ENCODE measurements around the gene MED12L. TPM values are rescaled to one million over a fixed set of nuclear protein-coding genes. Genes with fewer than 3 reads are reported as not detected.

Gene MED12L
- total RNA-seq, 1 experiment from 2014 or later, result 6.4 TPM

DNA sequence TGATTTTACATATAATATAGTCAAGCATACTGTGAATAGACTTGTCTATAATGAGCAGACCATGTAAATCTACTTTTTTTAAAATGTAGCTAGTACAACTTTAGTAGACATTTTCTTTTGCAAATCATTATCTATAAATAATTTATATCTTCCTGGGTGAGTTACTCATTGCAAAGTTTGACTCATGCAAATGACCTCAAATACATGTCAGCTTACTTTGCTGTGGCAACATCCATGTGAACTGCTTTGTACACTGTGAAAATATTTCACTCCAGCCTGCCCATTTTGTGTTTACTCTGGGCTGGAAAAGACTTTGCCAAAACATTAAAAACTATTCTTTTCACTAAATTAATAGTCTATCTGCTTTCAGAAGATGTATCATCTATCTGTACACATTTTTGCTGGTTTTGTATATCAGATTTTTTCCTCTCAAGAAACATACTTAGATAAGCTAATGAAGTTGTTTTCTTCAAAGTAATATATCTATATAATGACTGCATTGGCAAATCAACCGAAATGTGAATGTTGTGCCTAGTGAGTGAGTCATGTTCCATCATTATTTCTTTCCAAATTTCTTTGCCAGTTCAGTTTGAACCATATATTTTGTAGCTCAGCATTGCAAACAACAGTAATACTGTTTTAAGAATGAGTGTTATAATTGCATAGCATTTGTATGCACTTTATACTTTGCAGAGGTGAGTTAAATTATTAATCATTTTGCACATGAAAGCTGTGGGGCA lies 348.9 kb downstream of the MED12L start:
- no peak overlapping the region for H3K27ac ChIP-seq (ENCODE audit: low read depth, low read length)
- H3K9me2 ChIP-seq (ENCODE audit: insufficient read depth), result no peaks in the 10 kb centered on the region
- RAD21 ChIA-PET (ENCODE audit: low non-redundant PET in 1 of 2, low total read pairs in 2 of 2, uncharacterized antibody in 2 of 2, unreplicated experiment in 2 of 2), result no interaction called here
- DNase-seq (ENCODE audit: low read depth, low spot score) (no peak), ATAC-seq (no peak)
- no peak overlapping the region for H3K4me3 ChIP-seq (replicated peaks in 1 of 2; ENCODE audit: low read depth in 1 of 2, low read length in 2 of 2)
- no peaks in the 10 kb centered on the region for H4K20me1 ChIP-seq (ENCODE audit: insufficient read depth)
- no peak overlapping the region for H3K4me2 ChIP-seq (ENCODE audit: low read length)
- intact Hi-C loops (cut with micrococcal nuclease), result no loop called here
- H3K9ac ChIP-seq (ENCODE audit: low read length), result no peak overlapping the region
- no peak overlapping the region for H2AFZ ChIP-seq (ENCODE audit: low read depth, low read length, poor library complexity, severe bottlenecking)
- H3K79me2 ChIP-seq (ENCODE audit: insufficient read depth, low read length), result no peaks in the 10 kb centered on the region
- POLR2A ChIA-PET, result no interaction called here
- H3K36me3 ChIP-seq (ENCODE audit: control insufficient read depth in 1 of 2, insufficient read depth in 2 of 2, low read length in 2 of 2), result no peaks in the 10 kb centered on the region
- peaks cover 0 to 3% of the 10 kb centered on the region in 2 experiments; a peak in 1 of 4 replicates for H3K4me1 ChIP-seq (ENCODE audit: control insufficient read depth in 1 of 2, insufficient read depth in 2 of 2, low read length in 2 of 2)
- TF ChIP-seq SIN3A (IDR thresholded peaks at IDR 0.05; ENCODE audit: low read depth) (no peak), CEBPB (IDR thresholded peaks at IDR 0.05; ENCODE audit: low read depth) (no peak), JUND (IDR thresholded peaks at IDR 0.05) (no peak), RAD21 (IDR thresholded peaks at IDR 0.05; ENCODE audit: low read depth) (no peak)
- H3K9me3 ChIP-seq (ENCODE audit: control insufficient read depth in 1 of 2, insufficient read depth in 1 of 2, low read depth in 1 of 2, low read length in 2 of 2), result no peaks in the 10 kb centered on the region
- CTCF ChIA-PET, result interaction anchor here (1.2 to 2.0 kb wide), 3 partner anchors 8 to 405 kb away, joined by 3 to 4 read pairs (median 3); no protein-coding TSS in a partner anchor
- BruUV-seq (replicated peaks), result no TSS peak
- no peaks in the 10 kb centered on the region for H3K27me3 ChIP-seq (ENCODE audit: insufficient read depth, low read length)

DNA sequence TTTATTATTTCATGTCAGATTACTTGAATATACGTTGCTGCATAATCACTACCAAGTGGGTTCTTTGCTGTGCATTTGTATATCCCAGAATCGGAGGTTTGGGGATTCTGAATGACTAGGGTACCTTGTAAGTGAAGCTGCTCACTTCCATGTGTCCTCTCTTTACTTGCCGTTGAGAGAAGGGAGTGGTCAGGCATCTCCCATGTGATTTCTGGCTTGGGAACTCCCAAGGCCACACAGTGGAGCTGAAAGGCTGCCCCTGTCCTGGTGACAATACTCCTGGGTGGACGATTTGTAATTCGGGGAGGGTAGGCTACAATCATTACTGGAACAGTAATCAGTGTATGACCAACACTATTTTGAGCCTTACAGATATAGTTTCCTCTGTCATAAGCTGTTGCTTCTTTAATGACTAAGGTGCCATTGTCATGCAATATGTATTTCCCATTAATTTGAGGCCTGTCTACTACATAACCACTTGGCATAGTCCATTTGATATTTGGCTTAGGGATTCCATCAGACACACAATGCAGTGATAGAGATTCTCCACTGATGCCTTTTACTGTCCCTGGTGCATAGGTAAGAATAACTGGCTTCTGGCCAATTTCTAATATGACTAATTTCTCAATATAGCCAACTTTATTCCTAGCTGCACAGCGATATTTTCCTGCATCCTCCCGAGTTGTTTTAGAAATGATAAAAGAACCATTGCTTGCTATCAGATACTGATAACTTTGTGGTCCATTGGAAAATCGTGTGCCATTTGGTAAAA lies 351.4 kb downstream of the MED12L start:
- H3K9ac ChIP-seq (ENCODE audit: low read length), result no peak overlapping the region
- no peaks in the 10 kb centered on the region for H4K20me1 ChIP-seq (ENCODE audit: insufficient read depth)
- no peak overlapping the region for H2AFZ ChIP-seq (ENCODE audit: low read depth, low read length, poor library complexity, severe bottlenecking)
- H3K27me3 ChIP-seq (ENCODE audit: insufficient read depth, low read length), result no peaks in the 10 kb centered on the region
- no peaks in the 10 kb centered on the region for H3K36me3 ChIP-seq (ENCODE audit: control insufficient read depth in 1 of 2, insufficient read depth in 2 of 2, low read length in 2 of 2)
- CTCF ChIA-PET, result interaction anchor here (5.5 kb wide), 1 partner anchor 401 kb away, joined by 106 read pairs; no protein-coding TSS in a partner anchor
- no peak for TF ChIP-seq YY1 (IDR thresholded peaks at IDR 0.05; ENCODE audit: extremely low read depth, insufficient replicate concordance, low read depth, low read length)
- no peak for TF ChIP-seq CBX3 (IDR thresholded peaks at IDR 0.05; ENCODE audit: low read depth)
- TF ChIP-seq, protein P1, sequence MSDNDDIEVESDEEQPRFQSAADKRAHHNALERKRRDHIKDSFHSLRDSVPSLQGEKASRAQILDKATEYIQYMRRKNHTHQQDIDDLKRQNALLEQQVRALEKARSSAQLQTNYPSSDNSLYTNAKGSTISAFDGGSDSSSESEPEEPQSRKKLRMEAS (IDR thresholded peaks at IDR 0.05), result no peak
- TF ChIP-seq SIN3A (IDR thresholded peaks at IDR 0.05; ENCODE audit: low read depth), result no peak
- TF ChIP-seq EZH2 (IDR thresholded peaks at IDR 0.05), result no peak
- TF ChIP-seq POLR2AphosphoS5 (IDR thresholded peaks at IDR 0.05; ENCODE audit: low read depth, low read length), result no peak
- TF ChIP-seq, protein P2, sequence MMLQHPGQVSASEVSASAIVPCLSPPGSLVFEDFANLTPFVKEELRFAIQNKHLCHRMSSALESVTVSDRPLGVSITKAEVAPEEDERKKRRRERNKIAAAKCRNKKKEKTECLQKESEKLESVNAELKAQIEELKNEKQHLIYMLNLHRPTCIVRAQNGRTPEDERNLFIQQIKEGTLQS (IDR thresholded peaks at IDR 0.05), result no peak
- TF ChIP-seq RAD21 (IDR thresholded peaks at IDR 0.05; ENCODE audit: low read depth), result no peak
- no peak for TF ChIP-seq ZFX (IDR thresholded peaks at IDR 0.05)
- TF ChIP-seq FOSL1 (IDR thresholded peaks at IDR 0.05; ENCODE audit: low read depth), result no peak
- TF ChIP-seq, protein P3, sequence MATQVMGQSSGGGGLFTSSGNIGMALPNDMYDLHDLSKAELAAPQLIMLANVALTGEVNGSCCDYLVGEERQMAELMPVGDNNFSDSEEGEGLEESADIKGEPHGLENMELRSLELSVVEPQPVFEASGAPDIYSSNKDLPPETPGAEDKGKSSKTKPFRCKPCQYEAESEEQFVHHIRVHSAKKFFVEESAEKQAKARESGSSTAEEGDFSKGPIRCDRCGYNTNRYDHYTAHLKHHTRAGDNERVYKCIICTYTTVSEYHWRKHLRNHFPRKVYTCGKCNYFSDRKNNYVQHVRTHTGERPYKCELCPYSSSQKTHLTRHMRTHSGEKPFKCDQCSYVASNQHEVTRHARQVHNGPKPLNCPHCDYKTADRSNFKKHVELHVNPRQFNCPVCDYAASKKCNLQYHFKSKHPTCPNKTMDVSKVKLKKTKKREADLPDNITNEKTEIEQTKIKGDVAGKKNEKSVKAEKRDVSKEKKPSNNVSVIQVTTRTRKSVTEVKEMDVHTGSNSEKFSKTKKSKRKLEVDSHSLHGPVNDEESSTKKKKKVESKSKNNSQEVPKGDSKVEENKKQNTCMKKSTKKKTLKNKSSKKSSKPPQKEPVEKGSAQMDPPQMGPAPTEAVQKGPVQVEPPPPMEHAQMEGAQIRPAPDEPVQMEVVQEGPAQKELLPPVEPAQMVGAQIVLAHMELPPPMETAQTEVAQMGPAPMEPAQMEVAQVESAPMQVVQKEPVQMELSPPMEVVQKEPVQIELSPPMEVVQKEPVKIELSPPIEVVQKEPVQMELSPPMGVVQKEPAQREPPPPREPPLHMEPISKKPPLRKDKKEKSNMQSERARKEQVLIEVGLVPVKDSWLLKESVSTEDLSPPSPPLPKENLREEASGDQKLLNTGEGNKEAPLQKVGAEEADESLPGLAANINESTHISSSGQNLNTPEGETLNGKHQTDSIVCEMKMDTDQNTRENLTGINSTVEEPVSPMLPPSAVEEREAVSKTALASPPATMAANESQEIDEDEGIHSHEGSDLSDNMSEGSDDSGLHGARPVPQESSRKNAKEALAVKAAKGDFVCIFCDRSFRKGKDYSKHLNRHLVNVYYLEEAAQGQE (IDR thresholded peaks at IDR 0.05; ENCODE audit: low read depth), result no peak
- TF ChIP-seq EGR1 (IDR thresholded peaks at IDR 0.05; ENCODE audit: low read depth), result no peak
- TF ChIP-seq ZNF274 (IDR thresholded peaks at IDR 0.05; ENCODE audit: low read depth, low read length), result no peak
- no peak for TF ChIP-seq JUND (IDR thresholded peaks at IDR 0.05)
- TF ChIP-seq ELF1 (IDR thresholded peaks at IDR 0.05; ENCODE audit: borderline replicate concordance, low read depth), result no peak
- no peak for TF ChIP-seq CEBPB (IDR thresholded peaks at IDR 0.05; ENCODE audit: low read depth)
- no peaks in the 10 kb centered on the region for H3K9me2 ChIP-seq (ENCODE audit: insufficient read depth)
- POLR2A ChIA-PET, result no interaction called here
- no peak overlapping the region for H3K27ac ChIP-seq (ENCODE audit: low read depth, low read length)
- no peak overlapping the region for H3K4me3 ChIP-seq (replicated peaks in 1 of 2; ENCODE audit: low read depth in 1 of 2, low read length in 2 of 2)
- no TSS peak for BruUV-seq (replicated peaks)
- DNase-seq (ENCODE audit: low read depth, low spot score) (no peak), ATAC-seq (no peak)
- no peaks in the 10 kb centered on the region for H3K9me3 ChIP-seq (ENCODE audit: control insufficient read depth in 1 of 2, insufficient read depth in 1 of 2, low read depth in 1 of 2, low read length in 2 of 2)
- intact Hi-C loops (cut with micrococcal nuclease), result loop anchor here (5.0 kb wide), 1 partner anchor 145 kb away; no protein-coding TSS in a partner anchor
- no peaks in the 10 kb centered on the region for H3K79me2 ChIP-seq (ENCODE audit: insufficient read depth, low read length)
- no peak overlapping the region for H3K4me2 ChIP-seq (ENCODE audit: low read length)
- H3K4me1 ChIP-seq (ENCODE audit: control insufficient read depth in 1 of 2, insufficient read depth in 2 of 2, low read length in 2 of 2), result peaks cover 0 to 3% of the 10 kb centered on the region in 2 experiments; a peak in 1 of 4 replicates
- RAD21 ChIA-PET (ENCODE audit: low non-redundant PET in 1 of 2, low total read pairs in 2 of 2, uncharacterized antibody in 2 of 2, unreplicated experiment in 2 of 2), result no interaction called here
